HG03378 (cell line): ENCODE results near the gene BRD7.

Experiments used
- ATAC-seq: cut with Tn5 transposase; IDR thresholded peaks from one replicate; pipeline ENCODE4 v1.9.1; 2021; ENCODE audit warnings: mild to moderate bottlenecking, moderate library complexity; ENCODE audit not compliant: unreplicated experiment

BRD7 gene

GRCh38 chr16:50275428-50276325, 93.1 kb downstream of the BRD7 start:
- ATAC-seq: no peak

GRCh38 chr16:50275098-50275415, 93.7 kb downstream of the BRD7 start:
- no peak for ATAC-seq

GRCh38 chr16:50274326-50275097, 94.3 kb downstream of the BRD7 start:
- ATAC-seq: peak; percentile 24

GRCh38 chr16:50273888-50274325, 94.9 kb downstream of the BRD7 start:
- ATAC-seq: peak; percentile 46

- ATAC-seq: no peak
Observed at GRCh38 chr16:50273382-50273690, 95.5 kb downstream of the BRD7 start.

- no peak for ATAC-seq
Observed at GRCh38 chr16:50272687-50273381, 96.0 kb downstream of the BRD7 start.

GRCh38 chr16:50272111-50272571, 96.6 kb downstream of the BRD7 start:
- no peak for ATAC-seq

- ATAC-seq: no peak
Observed at GRCh38 chr16:50271148-50272041, 97.4 kb downstream of the BRD7 start.

- no peak for ATAC-seq
Observed at GRCh38 chr16:50270510-50271147, 98.2 kb downstream of the BRD7 start.

- ATAC-seq: no peak
Observed at GRCh38 chr16:50269769-50270509, 98.8 kb downstream of the BRD7 start.

- no peak for ATAC-seq
Observed at GRCh38 chr16:50269061-50269705, 99.6 kb downstream of the BRD7 start.

GRCh38 chr16:50268352-50268751, 100.4 kb downstream of the BRD7 start:
- ATAC-seq: no peak

GRCh38 chr16:50267651-50268050, 101.1 kb downstream of the BRD7 start:
- no peak for ATAC-seq

- no peak for ATAC-seq
Observed at GRCh38 chr16:50267151-50267631, 101.6 kb downstream of the BRD7 start.

- peak; percentile 74 for ATAC-seq
Observed at GRCh38 chr16:50266337-50267091, 102.3 kb downstream of the BRD7 start, which contains the start of gene ADCY7. ADCY7 (plus strand) TSS chr16:50266551; CDS start chr16:50288180, 21,629 bp downstream.
